ENCODE results near the gene HSBP1L1. TPM values are rescaled to one million over a fixed set of nuclear protein-coding genes. Genes with fewer than 3 reads are reported as not detected.

HSBP1L1 gene
- total RNA-seq, 1 experiment from 2014 or later = 49.4 TPM

DNA sequence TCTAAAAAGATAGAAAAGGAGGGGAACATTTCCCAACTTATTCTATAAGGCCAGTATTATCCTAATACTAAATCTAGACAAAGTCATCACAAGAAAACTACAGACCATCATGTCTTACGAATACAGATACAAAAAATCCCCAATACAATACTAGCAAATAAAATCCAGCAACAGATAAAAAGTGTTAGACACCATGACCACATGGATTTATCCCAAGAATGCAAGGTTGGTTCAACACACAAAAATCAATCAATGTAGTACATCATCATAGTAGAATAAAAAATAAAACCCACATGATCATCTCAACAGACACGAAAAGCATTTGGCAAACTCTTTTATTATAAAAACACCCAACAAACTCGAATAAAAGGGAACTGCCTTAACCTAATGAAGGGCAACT is 31.5 kb upstream of the HSBP1L1 start:
- BruUV-seq (replicated peaks) = no TSS peak
- no peak for DNase-seq (ENCODE audit: unreplicated experiment)
- ChIA-PET CTCF (no interaction called here), POLR2A (no interaction called here)
- TF ChIP-seq, protein P1, sequence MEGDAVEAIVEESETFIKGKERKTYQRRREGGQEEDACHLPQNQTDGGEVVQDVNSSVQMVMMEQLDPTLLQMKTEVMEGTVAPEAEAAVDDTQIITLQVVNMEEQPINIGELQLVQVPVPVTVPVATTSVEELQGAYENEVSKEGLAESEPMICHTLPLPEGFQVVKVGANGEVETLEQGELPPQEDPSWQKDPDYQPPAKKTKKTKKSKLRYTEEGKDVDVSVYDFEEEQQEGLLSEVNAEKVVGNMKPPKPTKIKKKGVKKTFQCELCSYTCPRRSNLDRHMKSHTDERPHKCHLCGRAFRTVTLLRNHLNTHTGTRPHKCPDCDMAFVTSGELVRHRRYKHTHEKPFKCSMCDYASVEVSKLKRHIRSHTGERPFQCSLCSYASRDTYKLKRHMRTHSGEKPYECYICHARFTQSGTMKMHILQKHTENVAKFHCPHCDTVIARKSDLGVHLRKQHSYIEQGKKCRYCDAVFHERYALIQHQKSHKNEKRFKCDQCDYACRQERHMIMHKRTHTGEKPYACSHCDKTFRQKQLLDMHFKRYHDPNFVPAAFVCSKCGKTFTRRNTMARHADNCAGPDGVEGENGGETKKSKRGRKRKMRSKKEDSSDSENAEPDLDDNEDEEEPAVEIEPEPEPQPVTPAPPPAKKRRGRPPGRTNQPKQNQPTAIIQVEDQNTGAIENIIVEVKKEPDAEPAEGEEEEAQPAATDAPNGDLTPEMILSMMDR (IDR thresholded peaks at IDR 0.05; ENCODE audit: unreplicated experiment) = no peak
- no peak overlapping the region for H3K27ac Mint-ChIP-seq (ENCODE audit: low read depth, unreplicated experiment)
- H3K9me3 Mint-ChIP-seq (ENCODE audit: unreplicated experiment) = peaks cover 40% of the 10 kb centered on the region
- peaks cover 35% of the 10 kb centered on the region for H3K36me3 Mint-ChIP-seq (ENCODE audit: insufficient read depth, unreplicated experiment)
- no peaks in the 10 kb centered on the region for H3K27me3 Mint-ChIP-seq (ENCODE audit: insufficient read depth, unreplicated experiment)
- H3K4me3 Mint-ChIP-seq (ENCODE audit: unreplicated experiment) = no peak overlapping the region
- intact Hi-C loops (cut with micrococcal nuclease) = no loop called here
- H3K4me1 Mint-ChIP-seq (ENCODE audit: insufficient read depth, unreplicated experiment) = no peaks in the 10 kb centered on the region

DNA sequence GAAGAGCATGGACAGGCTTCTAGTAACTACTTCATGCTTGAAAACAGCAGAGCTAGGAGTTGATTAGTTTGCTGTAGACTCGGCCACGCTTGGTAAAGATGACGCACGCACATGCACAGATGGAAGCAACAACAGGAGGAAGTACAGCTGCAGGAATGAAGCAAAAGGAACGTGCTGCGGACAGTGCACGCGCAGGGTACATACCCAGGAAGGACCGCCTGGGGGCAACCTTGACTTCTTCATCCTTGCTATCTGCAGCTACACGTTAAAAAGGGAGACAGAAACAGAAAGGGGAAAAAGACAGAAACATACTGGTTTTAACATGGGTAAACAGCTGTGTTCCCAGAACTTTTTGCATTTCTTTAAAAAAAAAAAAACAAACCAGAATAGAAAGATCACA is 30.7 kb upstream of the HSBP1L1 start:
- Mint-ChIP-seq H3K27me3 (ENCODE audit: insufficient read depth, unreplicated experiment) (no peaks in the 10 kb centered on the region), H3K4me3 (ENCODE audit: unreplicated experiment) (no peak overlapping the region), H3K4me1 (ENCODE audit: insufficient read depth, unreplicated experiment) (no peaks in the 10 kb centered on the region), H3K9me3 (ENCODE audit: unreplicated experiment) (peaks cover 38% of the 10 kb centered on the region), H3K27ac (ENCODE audit: low read depth, unreplicated experiment) (no peak overlapping the region), H3K36me3 (ENCODE audit: insufficient read depth, unreplicated experiment) (peaks cover 35% of the 10 kb centered on the region)
- intact Hi-C loops (cut with micrococcal nuclease) = no loop called here
- ChIA-PET CTCF (no interaction called here), POLR2A (no interaction called here)
- no peak for DNase-seq (ENCODE audit: unreplicated experiment)
- BruUV-seq (replicated peaks) = no TSS peak
- TF ChIP-seq, protein P1 (IDR thresholded peaks at IDR 0.05; ENCODE audit: unreplicated experiment) = no peak

DNA sequence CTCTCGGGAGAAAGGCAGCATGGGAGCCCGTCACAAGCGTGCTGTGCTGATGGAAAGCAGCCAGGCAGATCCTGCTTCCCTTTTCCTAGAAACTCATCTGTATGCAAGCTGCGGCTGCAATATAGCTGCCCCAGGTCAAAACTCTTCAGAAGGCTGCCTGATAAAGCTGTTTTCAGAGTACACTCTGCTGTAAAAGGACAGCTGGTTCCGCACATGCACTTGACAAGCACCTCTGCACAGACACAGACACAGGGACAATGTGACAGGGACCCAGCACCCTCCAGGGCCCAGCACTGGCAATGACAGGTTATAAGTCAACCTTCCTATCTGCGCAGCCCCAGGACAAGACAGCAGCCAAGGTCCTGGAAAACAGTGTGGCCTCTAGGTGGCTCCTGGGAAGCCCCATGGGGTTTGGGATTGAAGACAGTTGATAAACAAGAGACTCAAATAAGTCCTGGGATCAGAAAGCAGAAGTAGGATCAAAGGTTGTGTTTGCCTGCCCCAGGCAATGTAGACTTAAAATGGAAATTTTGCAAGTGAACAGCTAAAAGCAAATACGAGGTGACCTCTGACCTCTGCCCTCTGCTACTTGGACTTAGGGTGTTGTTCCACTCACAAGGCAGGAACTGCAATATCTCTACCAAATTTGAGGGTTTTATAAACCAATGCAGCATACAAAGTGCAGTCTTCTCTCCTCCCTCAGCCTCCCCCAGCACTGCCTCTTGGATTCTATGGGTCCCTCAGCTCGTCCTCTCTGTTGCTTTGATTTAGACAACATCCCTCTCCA is 29.9 kb upstream of the HSBP1L1 start:
- Mint-ChIP-seq H3K9me3 (ENCODE audit: unreplicated experiment) (peaks cover 33% of the 10 kb centered on the region), H3K27ac (ENCODE audit: low read depth, unreplicated experiment) (no peak overlapping the region), H3K4me1 (ENCODE audit: insufficient read depth, unreplicated experiment) (no peaks in the 10 kb centered on the region), H3K36me3 (ENCODE audit: insufficient read depth, unreplicated experiment) (peaks cover 28% of the 10 kb centered on the region), H3K27me3 (ENCODE audit: insufficient read depth, unreplicated experiment) (no peaks in the 10 kb centered on the region), H3K4me3 (ENCODE audit: unreplicated experiment) (no peak overlapping the region)
- TF ChIP-seq, protein P1 (IDR thresholded peaks at IDR 0.05; ENCODE audit: unreplicated experiment) = no peak
- DNase-seq (ENCODE audit: unreplicated experiment) = no peak
- ChIA-PET CTCF (no interaction called here), POLR2A (no interaction called here)
- intact Hi-C loops (cut with micrococcal nuclease) = no loop called here
- no TSS peak for BruUV-seq (replicated peaks)

DNA sequence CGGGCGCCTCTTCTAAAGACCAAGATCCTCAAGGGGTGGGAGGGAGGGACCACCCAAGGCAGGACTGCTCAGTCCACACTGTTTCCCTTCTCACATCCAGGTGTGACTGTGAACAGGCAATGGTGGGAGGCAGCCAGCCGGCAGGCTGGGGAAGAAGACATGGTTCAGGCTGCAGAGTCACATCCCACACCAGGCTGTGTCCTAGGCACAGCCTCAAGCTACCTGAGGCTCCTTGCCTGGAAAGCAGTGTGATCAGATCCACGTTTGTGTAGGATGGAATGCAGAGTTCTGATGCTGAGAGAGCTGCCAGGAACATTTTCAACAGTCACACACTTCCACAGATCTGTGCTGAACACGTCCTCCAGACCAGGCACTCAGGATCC is 29.4 kb upstream of the HSBP1L1 start:
- Mint-ChIP-seq H3K27me3 (ENCODE audit: insufficient read depth, unreplicated experiment) (no peaks in the 10 kb centered on the region), H3K4me1 (ENCODE audit: insufficient read depth, unreplicated experiment) (peaks cover 4% of the 10 kb centered on the region), H3K4me3 (ENCODE audit: unreplicated experiment) (no peak overlapping the region), H3K27ac (ENCODE audit: low read depth, unreplicated experiment) (no peak overlapping the region), H3K36me3 (ENCODE audit: insufficient read depth, unreplicated experiment) (peaks cover 28% of the 10 kb centered on the region), H3K9me3 (ENCODE audit: unreplicated experiment) (peaks cover 33% of the 10 kb centered on the region)
- intact Hi-C loops (cut with micrococcal nuclease) = no loop called here
- no peak for DNase-seq (ENCODE audit: unreplicated experiment)
- CTCF ChIA-PET = no interaction called here
- no TSS peak for BruUV-seq (replicated peaks)
- TF ChIP-seq, protein P1 (IDR thresholded peaks at IDR 0.05; ENCODE audit: unreplicated experiment) = no peak
- POLR2A ChIA-PET = interaction anchor here (0.7 kb wide), 1 partner anchor 1935 kb away, joined by 4 read pairs; no protein-coding TSS in a partner anchor

Data from MCF 10A (cell line).